Type B pancreatic cell (in vitro differentiated cells): ENCODE results near the gene NOVA1. TPM values are rescaled to one million over a fixed set of nuclear protein-coding genes. Genes with fewer than 3 reads are reported as not detected.

Experiments
- DNase-seq: peaks from one replicate; pipeline ENCODE4 v3.0.0; 2021; ENCODE audit warnings: mixed read lengths; ENCODE audit not compliant: unreplicated experiment; ENCODE audit errors: extremely low spot score
- H3K27ac Mint-ChIP-seq: 2 replicates; pipeline ENCODE4 v1.8.0; 2021; ENCODE audit warnings: mild to moderate bottlenecking, mixed read lengths
- H3K27me3 Mint-ChIP-seq: 2 replicates; pipeline ENCODE4 v1.8.0; 2021; ENCODE audit warnings: mixed read lengths
- H3K36me3 Mint-ChIP-seq: 2 replicates; pipeline ENCODE4 v1.8.0; 2021; ENCODE audit warnings: mixed read lengths
- H3K4me1 Mint-ChIP-seq: one replicate; pipeline ENCODE4 v1.8.0; 2021; ENCODE audit warnings: mixed read lengths; ENCODE audit not compliant: unreplicated experiment
- H3K4me3 Mint-ChIP-seq: 2 replicates; pipeline ENCODE4 v1.8.0; 2021; ENCODE audit warnings: mild to moderate bottlenecking, mixed read lengths
- H3K9me3 Mint-ChIP-seq: 2 replicates; pipeline ENCODE4 v1.8.0; 2021; ENCODE audit warnings: mixed read lengths
- CTCF ChIP-seq: fragments of 200-600 bp; sonication (generic); conservative IDR thresholded peaks from 2 replicates; pipeline ENCODE4 v1.5.0; 2021; ENCODE audit warnings: antibody characterized with exemption, mild to moderate bottlenecking
- total RNA-seq: library from RNA; stranded (reverse); gene quantifications from 2 replicates; pipeline ENCODE4 v1.2.1, GENCODE V29; 2021; ENCODE audit warnings: low replicate concordance

NOVA1 gene
- total RNA-seq, 1 donor from 2014 or later, result 22.6 TPM

GRCh38 chr14:26424537-26424936 lies 173.3 kb downstream of the NOVA1 start:
- H3K27me3 Mint-ChIP-seq, result peaks cover 8% of the 10 kb centered on the region
- DNase-seq, result no peak
- H3K27ac Mint-ChIP-seq, result no peak overlapping the region
- TF ChIP-seq CTCF, result no peak
- H3K4me3 Mint-ChIP-seq, result no peak overlapping the region
- no peaks in the 10 kb centered on the region for H3K4me1 Mint-ChIP-seq
- H3K36me3 Mint-ChIP-seq, result no peaks in the 10 kb centered on the region
- no peaks in the 10 kb centered on the region for H3K9me3 Mint-ChIP-seq

- no peak overlapping the region for H3K27ac Mint-ChIP-seq
- no peaks in the 10 kb centered on the region for H3K9me3 Mint-ChIP-seq
- peaks cover 2% of the 10 kb centered on the region for H3K27me3 Mint-ChIP-seq
- H3K4me1 Mint-ChIP-seq, result no peaks in the 10 kb centered on the region
- H3K4me3 Mint-ChIP-seq, result no peak overlapping the region
- TF ChIP-seq CTCF, result no peak
- no peaks in the 10 kb centered on the region for H3K36me3 Mint-ChIP-seq
- no peak for DNase-seq
These were observed 182.2 kb downstream of the NOVA1 start for GRCh38 chr14:26415618-26416123.

- H3K4me3 Mint-ChIP-seq, result no peak overlapping the region
- no peak for TF ChIP-seq CTCF
- H3K4me1 Mint-ChIP-seq, result no peaks in the 10 kb centered on the region
- no peak overlapping the region for H3K27ac Mint-ChIP-seq
- H3K36me3 Mint-ChIP-seq, result no peaks in the 10 kb centered on the region
- no peaks in the 10 kb centered on the region for H3K9me3 Mint-ChIP-seq
- no peak for DNase-seq
- H3K27me3 Mint-ChIP-seq, result peaks cover 2% of the 10 kb centered on the region
These were observed 182.9 kb downstream of the NOVA1 start for GRCh38 chr14:26414926-26415325.

GRCh38 chr14:26414103-26414502 lies 183.7 kb downstream of the NOVA1 start:
- H3K4me1 Mint-ChIP-seq, result no peaks in the 10 kb centered on the region
- H3K27me3 Mint-ChIP-seq, result peaks cover 2% of the 10 kb centered on the region
- DNase-seq, result no peak
- H3K36me3 Mint-ChIP-seq, result no peaks in the 10 kb centered on the region
- H3K4me3 Mint-ChIP-seq, result no peak overlapping the region
- no peak for TF ChIP-seq CTCF
- no peaks in the 10 kb centered on the region for H3K9me3 Mint-ChIP-seq
- no peak overlapping the region for H3K27ac Mint-ChIP-seq

- Mint-ChIP-seq H3K27me3 (peaks cover 2% of the 10 kb centered on the region), H3K27ac (no peak overlapping the region), H3K4me1 (no peaks in the 10 kb centered on the region), H3K4me3 (no peak overlapping the region), H3K9me3 (no peaks in the 10 kb centered on the region), H3K36me3 (no peaks in the 10 kb centered on the region)
- DNase-seq, result no peak
- no peak for TF ChIP-seq CTCF
These were observed 185.4 kb downstream of the NOVA1 start for GRCh38 chr14:26412421-26412820.

GRCh38 chr14:26410189-26410685 lies 187.6 kb downstream of the NOVA1 start:
- H3K4me1 Mint-ChIP-seq, result no peaks in the 10 kb centered on the region
- no peak for TF ChIP-seq CTCF
- no peak overlapping the region for H3K27ac Mint-ChIP-seq
- peaks cover 2% of the 10 kb centered on the region for H3K27me3 Mint-ChIP-seq
- DNase-seq, result no peak
- no peaks in the 10 kb centered on the region for H3K36me3 Mint-ChIP-seq
- no peak overlapping the region for H3K4me3 Mint-ChIP-seq
- H3K9me3 Mint-ChIP-seq, result no peaks in the 10 kb centered on the region
